Ramos (cell line): ENCODE results near the gene AHSA1.

Experiments
- in situ Hi-C: fragments of 300-500 bp; cut with MboI; formaldehyde crosslinking; loops from one replicate; pipeline ENCODE4 v1.14.3; 2022; ENCODE audit warnings: low sequenced_read_pairs; ENCODE audit not compliant: unreplicated experiment

AHSA1 gene

DNA sequence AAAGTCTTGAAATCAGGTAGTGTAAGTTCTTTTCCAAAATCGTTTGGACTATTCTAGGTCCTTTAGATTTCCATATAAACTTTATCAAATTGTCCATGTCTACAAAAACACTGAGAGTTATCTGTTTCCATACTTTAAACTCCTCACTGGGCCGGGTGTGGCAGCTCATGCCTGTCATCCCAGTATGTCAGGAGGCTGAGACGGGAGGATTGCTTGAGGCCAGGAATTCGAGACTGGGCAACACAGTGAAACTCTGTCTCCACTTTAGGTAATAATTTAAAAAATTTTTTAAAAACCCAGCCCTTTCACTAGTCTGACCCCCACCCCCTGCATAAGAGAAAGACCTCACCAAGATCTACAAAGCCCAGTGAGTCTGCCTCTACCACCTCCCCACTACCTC lies 47.1 kb downstream of the AHSA1 start:
- in situ Hi-C loops: no loop called here

DNA sequence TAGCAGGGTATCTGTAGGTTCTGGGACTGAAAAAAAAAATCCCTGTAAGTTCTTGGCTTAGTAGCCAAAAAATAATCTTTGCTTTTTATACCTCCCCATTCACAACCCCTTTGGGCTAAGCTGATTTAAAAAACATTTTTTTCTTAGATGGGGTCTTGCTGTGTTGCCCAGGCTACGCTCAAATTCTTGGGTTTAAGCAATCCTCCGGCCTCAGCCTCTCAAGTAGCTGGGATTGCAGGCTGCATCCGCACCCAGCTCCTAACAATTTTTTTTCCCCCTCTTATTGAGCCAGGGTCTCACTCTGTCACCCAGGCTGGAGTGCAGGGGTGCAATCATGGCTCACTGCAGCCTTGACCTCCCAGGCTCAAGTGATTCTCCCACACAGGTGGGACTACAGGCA lies 49.9 kb downstream of the AHSA1 start:
- in situ Hi-C loops: no loop called here

DNA sequence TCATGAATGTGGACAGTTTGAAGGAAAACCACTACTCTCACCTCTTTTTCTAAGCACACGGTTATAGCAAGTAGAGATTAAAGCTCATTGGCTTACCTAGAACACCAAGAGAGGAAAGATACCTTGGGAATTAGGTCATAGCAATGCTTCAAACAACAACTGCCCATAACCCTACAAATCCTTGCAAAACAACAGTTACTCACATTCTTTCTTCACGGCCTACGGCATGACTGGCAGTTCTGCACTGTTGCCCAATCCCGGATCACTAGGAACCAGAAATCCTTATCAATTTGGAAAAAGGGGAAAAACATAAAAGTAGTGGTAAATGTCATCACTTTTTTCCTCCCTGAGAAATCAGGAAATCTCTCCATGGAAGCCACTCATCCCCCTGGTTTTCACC lies 50.4 kb downstream of the AHSA1 start:
- in situ Hi-C loops: no loop called here

DNA sequence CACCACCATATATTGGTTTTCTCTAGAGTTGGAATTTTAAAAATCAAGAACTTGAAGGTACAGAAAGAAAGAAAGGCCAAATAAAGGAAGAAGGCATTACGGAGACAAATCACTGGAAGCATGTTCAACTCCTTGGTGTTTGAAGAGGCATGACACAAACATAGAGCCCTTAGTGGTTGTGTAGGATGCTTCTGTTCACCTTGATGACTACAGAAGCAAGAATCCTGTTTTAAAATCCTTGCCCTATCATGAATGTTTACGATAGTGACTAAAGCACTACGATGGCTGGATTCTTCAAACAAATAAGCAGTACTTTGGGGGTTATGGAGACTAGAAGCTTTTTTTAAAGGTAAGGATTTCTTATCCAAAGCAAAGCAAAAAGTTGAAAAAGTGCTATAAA lies 51.0 kb downstream of the AHSA1 start:
- in situ Hi-C loops: no loop called here

DNA sequence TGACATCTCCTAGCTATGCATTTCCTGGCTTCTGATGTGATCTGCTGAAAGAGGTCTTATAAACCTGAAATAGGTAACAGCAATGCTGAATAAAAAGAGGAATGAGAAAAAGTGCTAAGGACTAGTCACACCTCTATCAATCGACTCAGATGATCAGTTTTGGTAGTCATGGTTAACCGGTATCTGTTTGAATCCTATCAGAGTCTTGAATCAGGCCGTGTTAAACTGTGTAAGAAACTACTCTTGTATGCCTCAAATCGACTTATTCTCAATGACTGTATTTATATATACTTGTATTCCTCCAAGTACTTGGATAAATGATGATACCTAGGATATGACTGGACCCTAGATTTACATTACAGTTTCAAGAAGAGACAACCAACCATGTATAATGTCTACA lies 51.5 kb downstream of the AHSA1 start:
- in situ Hi-C loops: no loop called here

DNA sequence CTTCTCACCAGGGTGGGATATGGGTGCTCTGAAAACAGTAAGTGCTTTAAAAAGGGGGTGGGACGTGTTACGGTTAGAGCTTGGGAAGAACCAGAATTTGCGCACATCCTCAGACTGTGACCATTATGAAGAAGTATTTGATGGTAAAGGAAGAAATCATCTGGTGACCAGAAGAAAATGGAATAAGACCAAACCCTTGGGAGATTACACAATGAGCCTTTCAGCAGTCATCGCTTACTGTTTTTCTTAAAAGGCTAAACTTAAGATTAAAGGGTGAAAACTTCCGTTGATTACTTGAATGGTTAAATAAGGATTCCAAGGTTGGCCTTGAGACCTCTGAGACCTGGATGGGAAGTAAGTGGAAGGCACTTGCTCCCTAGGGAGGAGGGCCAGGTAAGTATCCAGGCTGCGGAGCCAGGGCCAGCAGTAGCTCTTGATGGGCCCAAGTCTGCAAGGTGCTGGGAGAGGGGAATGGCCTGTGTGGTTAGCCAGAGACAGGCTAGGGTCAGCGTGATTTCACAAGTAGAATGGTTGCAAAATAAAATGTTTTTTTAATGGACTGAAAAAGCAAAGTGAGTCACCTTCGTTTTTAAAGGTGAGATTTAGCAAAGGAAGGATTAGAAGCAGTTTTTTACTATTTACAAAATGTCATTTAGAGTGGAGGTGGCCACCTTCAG lies 53.7 kb downstream of the AHSA1 start:
- in situ Hi-C loops: no loop called here

DNA sequence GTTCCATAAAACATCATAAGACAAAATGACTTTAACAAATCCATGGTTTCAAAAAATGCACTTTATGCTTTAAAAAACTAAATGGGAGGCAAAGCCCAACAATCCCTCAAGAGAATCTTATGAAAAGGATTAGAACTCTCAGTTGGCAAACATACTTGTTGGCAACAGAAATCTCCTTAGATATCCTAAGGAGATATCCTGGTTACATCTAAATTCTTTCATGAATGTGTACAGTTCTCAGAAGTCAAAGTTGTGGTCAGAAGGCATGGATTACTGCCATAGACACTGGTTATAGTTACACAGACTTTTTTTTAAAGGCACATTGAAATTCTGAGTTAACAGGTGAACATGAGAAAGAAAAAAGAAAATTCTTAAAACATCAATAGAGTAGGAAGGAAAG lies 58.2 kb downstream of the AHSA1 start:
- in situ Hi-C loops: no loop called here
